GM12878 (cell line): Measurements from ENCODE around the gene TBC1D5. TPM values are rescaled to one million over a fixed set of nuclear protein-coding genes. Genes with fewer than 3 reads are reported as not detected.

ENCODE experiments used
- ATAC-seq: fragments of 200-7000 bp; cut with Tn5 transposase; 3 replicates; pipeline ENCODE4 v1.9.1; 2020; ENCODE audit warnings: mild to moderate bottlenecking, moderate library complexity
- BruUV-seq: library from RNA; stranded (reverse); fragments of 400-500 nt; replicated peaks from 2 replicates; lab custom pipeline; 2021; lab: Mats Ljungman, UMichigan
- CTCF ChIA-PET: fragments of 300-600 bp; sonication (Branson Sonifier 250); formaldehyde crosslinking; extraction: SDS; loops from one replicate; lab custom pipeline; 2021; ENCODE audit warnings: inconsistent platforms; lab: Yijun Ruan, JAX
- POLR2A ChIA-PET: fragments of 350-600 bp; formaldehyde crosslinking; extraction: SDS; loops from one replicate; lab custom pipeline; 2021; ENCODE audit warnings: inconsistent platforms; lab: Charles Lee
- RAD21 ChIA-PET: fragments of 300-600 bp; sonication (Branson Sonifier 250); formaldehyde crosslinking; loops from one replicate; lab custom pipeline; 2023; ENCODE audit warnings: antibody characterized with exemption; ENCODE audit not compliant: unreplicated experiment; lab: Charles Lee
- SMC1A ChIA-PET: fragments of 300-600 bp; sonication (Branson Sonifier 250); formaldehyde crosslinking; loops from one replicate; lab custom pipeline; 2023; ENCODE audit not compliant: unreplicated experiment, uncharacterized antibody; lab: Charles Lee
- DNase-seq: peaks from one replicate; pipeline ENCODE4 v3.0.0-alpha.2; 2011; ENCODE audit warnings: low read depth, low spot score
- FAIRE-seq: peaks from 3 replicates; lab custom pipeline; 2011; peaks lifted over from hg19 to GRCh38; lab: Jason Lieb, UNC
- H2AFZ ChIP-seq: 2 replicates; pipeline ENCODE4 v1.6.0; 2011; ENCODE audit warnings: low read depth, low read length, control low read depth; ENCODE audit not compliant: control insufficient read depth
- H3K27ac ChIP-seq: 2 replicates; pipeline ENCODE4 v1.5.1; 2011; ENCODE audit warnings: control low read depth; ENCODE audit not compliant: control insufficient read depth, insufficient read depth
- H3K27me3 ChIP-seq, 2 experiments: replicated peaks in 1 of 2; 2 replicates each; pipeline versions ENCODE4 v1.6.0 to v1.6.1; 2011; ENCODE audit warnings: low read length in 1 of 2; ENCODE audit not compliant: control insufficient read depth in 2 of 2, insufficient read depth in 2 of 2
- H3K36me3 ChIP-seq, 2 experiments: 2 replicates each; pipeline ENCODE4 v1.5.1; 2011; ENCODE audit warnings: low read length in 1 of 2; ENCODE audit not compliant: control insufficient read depth in 2 of 2, insufficient read depth in 2 of 2
- H3K4me1 ChIP-seq: 2 replicates; pipeline ENCODE4 v1.6.1; 2011; ENCODE audit warnings: mild to moderate bottlenecking, low read length, moderate library complexity, mixed read lengths; ENCODE audit not compliant: control insufficient read depth, insufficient read depth
- H3K4me2 ChIP-seq: 2 replicates; pipeline ENCODE4 v1.6.0; 2011; ENCODE audit warnings: control low read depth; ENCODE audit not compliant: control insufficient read depth, insufficient read depth
- H3K4me3 ChIP-seq: fragments of 200-600 bp; sonication (generic); 2 replicates; pipeline ENCODE4 v1.5.1; 2016
- H3K79me2 ChIP-seq: 2 replicates; pipeline ENCODE4 v1.6.0; 2011; ENCODE audit warnings: low read length; ENCODE audit not compliant: control insufficient read depth, insufficient read depth
- H3K9ac ChIP-seq: 2 replicates; pipeline ENCODE4 v1.8.0; 2011; ENCODE audit warnings: low read length, control low read depth, mixed read lengths; ENCODE audit not compliant: control insufficient read depth, insufficient read depth
- H3K9me3 ChIP-seq: replicated peaks from 3 replicates; pipeline ENCODE4 v1.5.1; 2011; ENCODE audit warnings: mild to moderate bottlenecking, low read length; ENCODE audit not compliant: control insufficient read depth, insufficient read depth
- H4K20me1 ChIP-seq: 2 replicates; pipeline ENCODE4 v1.6.0; 2011; ENCODE audit not compliant: control insufficient read depth, insufficient read depth
- FOS ChIP-seq: IDR thresholded peaks from 3 replicates; pipeline ENCODE4 v1.6.1; 2011; ENCODE audit warnings: borderline replicate concordance; ENCODE audit not compliant: insufficient read length; ENCODE audit errors: extremely low read depth
- NFYB ChIP-seq: IDR thresholded peaks from 2 replicates; pipeline ENCODE4 v1.6.1; 2011; ENCODE audit warnings: low read depth, mild to moderate bottlenecking, low read length, improper control_type of control experiment, moderate library complexity; ENCODE audit not compliant: insufficient read depth
- POLR2A ChIP-seq: IDR thresholded peaks from 2 replicates; pipeline ENCODE4 v1.6.1; 2011; ENCODE audit warnings: low read depth, mild to moderate bottlenecking, low read length
- RBBP5 ChIP-seq: fragments of 200-600 bp; sonication (generic); conservative IDR thresholded peaks from 2 replicates; pipeline ENCODE4 v1.6.1; 2016
- SPI1 ChIP-seq: IDR thresholded peaks from 2 replicates; pipeline ENCODE4 v1.6.1; 2011; ENCODE audit warnings: low read depth, mild to moderate bottlenecking, low read length, moderate library complexity, borderline replicate concordance; ENCODE audit not compliant: insufficient read depth
- WGBS: methylation state at CpG from one replicate; pipeline ENCODE4 v1.1.6; 2016; ENCODE audit warnings: low lambda C conversion rate; ENCODE audit not compliant: insufficient replicate concordance, insufficient coverage; ENCODE audit errors: missing lambda C conversion rate; 5-methylcytosine and 5-hydroxymethylcytosine counted together
- in situ Hi-C: fragments of 300-500 bp; cut with MboI; formaldehyde crosslinking; loops from 9 replicates; pipeline ENCODE4 v1.14.3; 2018; ENCODE audit warnings: mixed read lengths
- intact Hi-C: fragments of 100-400 bp; cut with micrococcal nuclease; formaldehyde crosslinking; loops from one replicate; pipeline ENCODE4 v1.14.2; 2022; ENCODE audit not compliant: unreplicated experiment
- polyA plus RNA-seq, 11 experiments: library from polyadenylated mRNA; depleted of rRNA in 4 of 11; unstranded in 6 of 11; stranded (reverse) in 5 of 11; fragments of >200 nt; fragmentation: Nextera tagmentation in 4 of 11; fragmentation: Illumina TruSeq in 1 of 11; extraction: Ambion mirVana in 4 of 11; extraction: Trizol in 1 of 11; gene quantifications; 1 replicate in 1 of 11; 2 replicates in 10 of 11; pipeline versions ENCODE4 v1.2.1 to v1.2.3, GENCODE V29; 2011 to 2016; ENCODE audit warnings: inconsistent platforms in 2 of 11, missing spikeins in 2 of 11, low read depth in 1 of 11
- total RNA-seq, 4 experiments: library from RNA; depleted of rRNA in 3 of 4; stranded (reverse); fragments of >200 nt in 3 of 4; fragmentation: Illumina TruSeq in 1 of 4; extraction: Trizol in 1 of 4; gene quantifications; 2 replicates each; pipeline versions ENCODE4 v1.2.1 to v1.2.3, GENCODE V29; 2013 to 2021

The TBC1D5 gene
- total and polyA plus RNA-seq, 10 of the 15 experiments (the other 5 are each of a cell fraction or from before 2014, with no cell fraction given), result 5.5 to 61.0 (median 43.8) TPM

GRCh38 chr3:17626395-17626794 lies 116.0 kb downstream of the TBC1D5 start:
- no peaks in the 10 kb centered on the region for H3K4me1 ChIP-seq
- SMC1A ChIA-PET, result no interaction called here
- peaks cover 0 to 2% of the 10 kb centered on the region in 2 experiments; a peak in 1 of 4 replicates for H3K36me3 ChIP-seq
- H3K4me2 ChIP-seq, result no peak overlapping the region
- RAD21 ChIA-PET, result interaction anchor here (1.0 kb wide), 1 partner anchor 19 kb away, joined by 3 read pairs; no protein-coding TSS in a partner anchor
- WGBS, result 100% methylated on average over 1 of the region's 1 CpG
- FAIRE-seq, result no peak
- no peak for DNase-seq
- no peaks in the 10 kb centered on the region for H3K27me3 ChIP-seq
- no peak overlapping the region for H3K4me3 ChIP-seq
- BruUV-seq, result no TSS peak
- POLR2A ChIA-PET, result no interaction called here
- no peak overlapping the region for H3K27ac ChIP-seq
- ATAC-seq, result no peak
- H4K20me1 ChIP-seq, result no peaks in the 10 kb centered on the region
- no peaks in the 10 kb centered on the region for H3K9me3 ChIP-seq
- TF ChIP-seq FOS (no peak), SPI1 (peak; percentile 31; the same call in 1 of the 2 replicates)
- in situ Hi-C loops (no loop called here), intact Hi-C loops (no loop called here)
- H3K79me2 ChIP-seq, result no peaks in the 10 kb centered on the region; the same call in none of the 2 replicates
- H2AFZ ChIP-seq, result no peak overlapping the region
- CTCF ChIA-PET, result interaction anchor here (1.4 kb wide), 1 partner anchor 18 kb away, joined by 6 read pairs; no protein-coding TSS in a partner anchor
- H3K9ac ChIP-seq, result no peak overlapping the region

DNA sequence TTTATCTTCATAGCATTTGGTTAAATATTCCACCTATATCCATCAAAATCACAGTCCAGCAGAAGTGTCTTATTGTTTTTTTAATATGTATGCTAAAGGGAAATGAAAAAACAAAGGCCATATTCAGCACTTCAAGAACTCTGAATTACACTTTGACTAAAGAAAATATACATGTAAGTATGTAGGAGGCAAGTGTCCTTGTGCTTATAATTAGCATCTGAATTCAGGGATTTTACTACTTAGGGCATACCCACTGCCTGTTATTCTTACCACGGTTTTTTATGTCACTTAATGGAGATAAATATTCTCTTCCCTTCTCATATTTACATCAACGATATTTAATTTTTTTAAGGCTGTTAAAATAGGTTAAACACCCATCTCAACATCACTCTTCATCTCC lies 117.3 kb downstream of the TBC1D5 start:
- H3K4me2 ChIP-seq, result no peak overlapping the region
- no peak overlapping the region for H2AFZ ChIP-seq
- no peaks in the 10 kb centered on the region for H4K20me1 ChIP-seq
- 75% methylated on average over 2 of the region's 2 CpGs for WGBS
- H3K4me1 ChIP-seq, result no peaks in the 10 kb centered on the region
- H3K36me3 ChIP-seq, result peaks cover 0 to 2% of the 10 kb centered on the region in 2 experiments; a peak in 1 of 4 replicates
- no peaks in the 10 kb centered on the region for H3K27me3 ChIP-seq
- in situ Hi-C loops, result no loop called here
- TF ChIP-seq POLR2A, result no peak
- TF ChIP-seq RBBP5, result no peak
- TF ChIP-seq NFYB, result no peak
- TF ChIP-seq, all 136 proteins: peak for 0
- H3K79me2 ChIP-seq, result no peaks in the 10 kb centered on the region; the same call in none of the 2 replicates
- intact Hi-C loops, result loop anchor here (1.0 kb wide), 1 partner anchor 30 kb away; no protein-coding TSS in a partner anchor
- no peak for FAIRE-seq
- H3K9me3 ChIP-seq, result no peaks in the 10 kb centered on the region
- ChIA-PET SMC1A (no interaction called here), POLR2A (no interaction called here), RAD21 (interaction anchor here (1.0 kb wide), 1 partner anchor 20 kb away, joined by 3 read pairs; no protein-coding TSS in a partner anchor), CTCF (no interaction called here)
- H3K4me3 ChIP-seq, result no peak overlapping the region
- no peak overlapping the region for H3K9ac ChIP-seq
- no peak for DNase-seq
- no peak for ATAC-seq
- no TSS peak for BruUV-seq
- no peak overlapping the region for H3K27ac ChIP-seq
